Kidney (tissue), 14 donors: ENCODE data around the gene OSBPL10. TPM values are rescaled to one million over a fixed set of nuclear protein-coding genes. Genes with fewer than 3 reads are reported as not detected.

Experiments
- DNase-seq, 5 donors: peaks; one replicate each; pipeline ENCODE4 v3.0.0-alpha.2; 2013 to 2020
- FAIRE-seq: peaks from 2 replicates; lab custom pipeline; 2012; peaks lifted over from hg19 to GRCh38; lab: Jason Lieb, UNC
- H3K27ac ChIP-seq, 2 donors: one replicate each; pipeline ENCODE4 v1.7.0; 2013; ENCODE audit warnings: low read depth in 2 of 2, low read length in 2 of 2, inconsistent platforms in 1 of 2
- H3K27me3 ChIP-seq: one replicate; pipeline ENCODE4 v1.7.1; 2013; ENCODE audit warnings: low read length, inconsistent platforms; ENCODE audit not compliant: control insufficient read depth, insufficient read depth
- H3K36me3 ChIP-seq, 3 donors: one replicate each; pipeline versions ENCODE4 v1.7.0 to v1.7.1; 2013; ENCODE audit warnings: low read length in 3 of 3, control low read depth in 1 of 3, inconsistent platforms in 1 of 3; ENCODE audit not compliant: insufficient read depth in 3 of 3, control insufficient read depth in 2 of 3
- H3K4me1 ChIP-seq, 3 donors: one replicate each; pipeline versions ENCODE4 v1.7.0 to v1.7.1; 2013; ENCODE audit warnings: low read length in 3 of 3, inconsistent platforms in 1 of 3, low read depth in 1 of 3; ENCODE audit not compliant: control insufficient read depth in 2 of 3, insufficient read depth in 2 of 3
- H3K4me3 ChIP-seq, 3 donors: one replicate each; pipeline versions ENCODE4 v1.7.0 to v1.8.1; 2013; ENCODE audit warnings: low read length in 3 of 3, control low read depth in 1 of 3, inconsistent platforms in 1 of 3
- H3K9ac ChIP-seq, 3 donors: one replicate each; pipeline versions ENCODE4 v1.7.0 to v1.7.1; 2013; ENCODE audit warnings: low read length in 3 of 3, control low read depth in 1 of 3, inconsistent platforms in 1 of 3
- H3K9me3 ChIP-seq, 3 donors: one replicate each; pipeline versions ENCODE4 v1.7.0 to v1.7.1; 2013; ENCODE audit warnings: low read length in 3 of 3, control low read depth in 1 of 3, inconsistent platforms in 1 of 3; ENCODE audit not compliant: control insufficient read depth in 2 of 3, insufficient read depth in 1 of 3
- intact Hi-C: fragments of 100-400 bp; cut with DNase I; formaldehyde crosslinking; loops from one replicate; pipeline ENCODE4 v1.11.1; 2022
- polyA plus RNA-seq: library from polyadenylated mRNA; stranded (reverse); fragments of 350-450 nt; fragmentation: Illumina TruSeq; extraction: RNeasy Lipid Tissue Mini Kit (QIAGEN cat#74804); gene quantifications from one replicate; pipeline ENCODE4 v1.2.3, GENCODE V29; 2014; ENCODE audit warnings: low read depth, low replicate concordance; ENCODE audit not compliant: insufficient read depth
- total RNA-seq: library from RNA; stranded (reverse); fragmentation: NEBNext Ultra II Directional; extraction: Animal tissue kit (Norgen Biotek cat#: 25700); gene quantifications from one replicate; pipeline ENCODE4 v1.2.1, GENCODE V29; 2021
- TF ChIP-seq, protein P1 (sequence below): IDR thresholded peaks from 3 replicates; pipeline ENCODE4 v1.5.1; 2012; ENCODE audit warnings: mild to moderate bottlenecking, moderate library complexity, borderline replicate concordance; ENCODE audit not compliant: insufficient read depth; ENCODE audit errors: extremely low read depth
- donor health status: control.
- donor health status: control.
- donor health status: control.
- donor health status: control.
- donor health status: control.
- donor health status: DM: yes; HTN: yes; CAD: no.
- donor health status: Normal renal cell carcinoma (clear cell type).

Gene OSBPL10
- total and polyA plus RNA-seq, 2 donors from 2014 or later, result 11.8 to 89.3 TPM

DNA sequence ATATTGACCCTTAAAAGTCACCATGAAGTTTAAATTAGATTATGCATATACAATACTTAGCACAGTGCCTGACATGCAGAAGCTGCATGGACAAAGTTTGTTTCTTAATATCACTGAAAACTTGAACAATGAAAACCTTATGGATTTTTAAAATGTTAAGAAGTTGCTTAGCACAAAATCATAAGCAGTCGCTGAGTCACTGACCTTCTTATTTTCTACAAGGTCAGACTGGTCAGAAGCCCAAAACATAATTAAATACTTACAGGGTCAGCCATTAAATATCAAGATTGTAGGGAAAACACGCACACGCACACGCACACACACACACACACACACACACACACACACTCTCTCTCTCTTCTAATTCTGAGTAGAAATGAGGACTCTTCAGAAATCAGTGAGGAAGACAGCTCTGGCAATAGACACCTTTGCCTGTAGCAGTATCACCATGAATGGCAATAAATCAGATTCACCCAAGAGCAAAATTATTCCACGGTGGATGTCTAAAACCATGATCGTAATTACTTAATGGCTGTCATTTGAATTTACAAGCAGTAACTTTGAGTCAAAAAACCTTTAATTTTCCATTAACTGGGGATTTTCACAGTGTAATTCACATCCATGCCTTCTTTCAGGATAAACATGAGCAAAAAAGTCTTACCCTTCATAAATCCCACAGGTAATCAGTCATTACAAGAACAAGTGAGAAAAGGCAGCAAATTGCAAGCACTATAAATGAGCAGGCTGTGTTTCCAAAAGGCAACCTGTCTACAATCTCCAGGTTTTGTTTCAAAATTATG lies 147.5 kb downstream of the OSBPL10 start:
- Histone ChIP-seq H3K27me3 (no peaks in the 10 kb centered on the region), H3K36me3 (no peaks in the 10 kb centered on the region), H3K9me3 (no peaks in the 10 kb centered on the region), H3K4me3 (no peak overlapping the region), H3K4me1 (peaks cover 0 to 4% (median 3%) of the 10 kb centered on the region in 3 donors), H3K27ac (no peak overlapping the region), H3K9ac (no peak overlapping the region)
- no peak for DNase-seq
- FAIRE-seq, result no peak
- intact Hi-C loops, result no loop called here
- TF ChIP-seq, protein P1, sequence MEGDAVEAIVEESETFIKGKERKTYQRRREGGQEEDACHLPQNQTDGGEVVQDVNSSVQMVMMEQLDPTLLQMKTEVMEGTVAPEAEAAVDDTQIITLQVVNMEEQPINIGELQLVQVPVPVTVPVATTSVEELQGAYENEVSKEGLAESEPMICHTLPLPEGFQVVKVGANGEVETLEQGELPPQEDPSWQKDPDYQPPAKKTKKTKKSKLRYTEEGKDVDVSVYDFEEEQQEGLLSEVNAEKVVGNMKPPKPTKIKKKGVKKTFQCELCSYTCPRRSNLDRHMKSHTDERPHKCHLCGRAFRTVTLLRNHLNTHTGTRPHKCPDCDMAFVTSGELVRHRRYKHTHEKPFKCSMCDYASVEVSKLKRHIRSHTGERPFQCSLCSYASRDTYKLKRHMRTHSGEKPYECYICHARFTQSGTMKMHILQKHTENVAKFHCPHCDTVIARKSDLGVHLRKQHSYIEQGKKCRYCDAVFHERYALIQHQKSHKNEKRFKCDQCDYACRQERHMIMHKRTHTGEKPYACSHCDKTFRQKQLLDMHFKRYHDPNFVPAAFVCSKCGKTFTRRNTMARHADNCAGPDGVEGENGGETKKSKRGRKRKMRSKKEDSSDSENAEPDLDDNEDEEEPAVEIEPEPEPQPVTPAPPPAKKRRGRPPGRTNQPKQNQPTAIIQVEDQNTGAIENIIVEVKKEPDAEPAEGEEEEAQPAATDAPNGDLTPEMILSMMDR, result no peak

DNA sequence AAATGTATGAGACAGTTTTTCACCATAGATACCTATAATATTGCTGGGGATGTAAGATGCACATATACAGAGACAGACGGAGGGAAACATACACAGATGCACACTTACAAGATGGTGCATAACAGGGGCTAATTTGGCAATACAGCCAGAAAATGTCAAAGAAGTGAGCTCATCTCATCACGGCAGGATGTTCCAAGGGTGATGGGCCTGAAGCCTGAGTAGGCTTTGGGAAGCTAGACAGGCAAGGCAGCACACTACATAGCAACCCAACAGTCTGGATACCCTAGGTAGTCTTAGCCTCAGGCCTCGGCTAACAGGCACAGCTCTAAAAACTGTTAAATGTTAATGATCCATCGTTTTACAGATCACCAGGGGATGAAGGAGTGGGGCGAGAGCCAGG lies 148.5 kb downstream of the OSBPL10 start:
- no peak for FAIRE-seq
- intact Hi-C loops, result no loop called here
- H3K9me3 ChIP-seq, result no peaks in the 10 kb centered on the region

DNA sequence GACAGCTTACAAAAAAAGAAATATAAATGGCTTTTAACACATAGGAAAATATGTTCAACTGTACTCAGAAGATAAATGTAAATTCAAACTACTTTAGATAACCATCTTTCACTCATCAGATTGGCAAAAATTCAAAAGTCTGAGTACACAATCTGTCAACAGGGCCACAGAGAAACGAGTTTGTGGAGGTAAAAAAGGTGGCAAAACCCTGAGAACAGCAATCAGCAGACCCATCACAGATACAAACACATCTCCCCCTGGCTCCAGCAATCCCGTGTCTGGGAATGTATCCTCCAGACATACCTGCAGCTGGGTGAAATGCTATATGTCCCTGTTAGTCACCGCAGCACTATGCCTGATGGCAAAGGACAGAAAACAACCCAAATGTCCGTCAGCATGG lies 149.5 kb downstream of the OSBPL10 start:
- FAIRE-seq, result no peak
- intact Hi-C loops, result no loop called here

More for the DNA sequence above, 148.5 kb downstream of the OSBPL10 start:
- Histone ChIP-seq H3K4me1 (peaks cover 0 to 4% (median 3%) of the 10 kb centered on the region in 3 donors), H3K27ac (no peak overlapping the region), H3K4me3 (no peak overlapping the region), H3K36me3 (no peaks in the 10 kb centered on the region), H3K27me3 (no peaks in the 10 kb centered on the region), H3K9ac (no peak overlapping the region)
- TF ChIP-seq, protein P1, result no peak
- DNase-seq, result no peak

More for the DNA sequence above, 149.5 kb downstream of the OSBPL10 start:
- no peaks in the 10 kb centered on the region for H3K9me3 ChIP-seq
- no peaks in the 10 kb centered on the region for H3K27me3 ChIP-seq
- H3K36me3 ChIP-seq, result no peaks in the 10 kb centered on the region
- no peak overlapping the region for H3K27ac ChIP-seq
- TF ChIP-seq, protein P1, result no peak
- H3K4me3 ChIP-seq, result no peak overlapping the region
- peaks cover 0 to 4% (median 3%) of the 10 kb centered on the region in 3 donors for H3K4me1 ChIP-seq
- H3K9ac ChIP-seq, result no peak overlapping the region
- no peak for DNase-seq
